SIG-M5 treated with dmso at 0.1 percent for 504 hours (cell line): Measurements from ENCODE around the gene NR2F1.

Experiments used
- DNase-seq: peaks from one replicate; lab custom pipeline; 2025; ENCODE audit not compliant: unreplicated experiment; lab: John Stamatoyannopoulos, UW

Gene NR2F1

DNA sequence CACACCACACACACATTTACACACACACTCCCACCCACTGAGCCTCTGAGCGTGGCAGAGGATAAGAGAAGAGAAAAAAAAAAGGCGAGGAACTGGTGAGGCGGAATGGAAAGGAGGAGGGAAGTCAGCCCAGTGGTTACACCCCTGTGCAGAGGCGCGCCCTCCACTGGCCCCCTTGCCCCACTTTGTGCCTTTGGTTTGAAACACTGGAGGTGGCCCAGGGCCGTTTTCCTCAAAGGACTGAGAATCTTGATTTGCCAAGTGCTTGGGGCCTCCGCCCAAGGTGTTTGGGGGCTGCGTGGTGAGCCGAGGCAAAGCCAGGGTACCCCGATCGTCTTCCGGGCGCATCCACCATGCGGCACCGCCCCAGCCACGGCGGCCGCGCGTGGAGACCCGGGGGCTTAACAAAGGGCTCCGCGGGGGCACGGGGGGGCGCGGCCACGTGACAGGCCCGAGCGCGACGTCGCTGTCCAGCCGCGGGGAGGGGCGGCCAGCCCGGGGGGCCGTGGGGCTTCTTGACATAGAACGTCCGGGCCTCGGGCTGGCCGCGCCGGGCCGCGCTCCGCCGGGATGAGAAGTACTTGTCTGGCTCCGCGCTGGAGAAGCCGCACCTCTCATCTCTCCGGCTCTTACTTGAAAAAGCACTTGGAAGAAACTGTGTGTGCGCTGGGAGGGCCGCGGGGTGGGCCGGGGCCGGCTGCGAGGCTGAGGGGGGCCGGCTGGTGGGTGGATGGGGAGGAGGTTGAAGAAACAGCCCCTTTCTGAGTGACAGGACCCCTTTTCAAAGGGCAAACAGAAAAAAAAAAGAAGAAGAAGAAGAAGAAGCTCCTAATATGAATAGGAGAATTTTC is 21.0 kb downstream of the NR2F1 start:
- no peak for DNase-seq

- DNase-seq = no peak
Observed at GRCh38 chr5:93604644-93605515, 21.9 kb downstream of the NR2F1 start.

DNA sequence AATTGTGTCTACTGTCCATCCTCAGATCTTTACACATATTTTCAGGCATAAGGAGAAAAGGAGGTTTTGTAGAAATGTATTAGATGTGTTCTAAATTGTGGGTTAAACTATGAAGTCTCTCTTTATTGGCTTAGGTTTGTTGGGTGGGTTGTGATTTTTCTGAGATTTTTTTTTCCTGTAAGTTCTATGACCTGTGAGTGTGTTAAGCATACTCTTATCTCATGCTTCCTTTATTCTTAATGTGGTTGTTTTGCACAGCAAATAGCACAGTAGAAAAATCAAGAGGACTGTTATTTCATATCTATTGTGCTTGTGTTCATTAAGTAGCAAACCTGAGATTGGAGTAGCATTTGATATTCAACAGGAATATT is 23.3 kb downstream of the NR2F1 start:
- no peak for DNase-seq

DNA sequence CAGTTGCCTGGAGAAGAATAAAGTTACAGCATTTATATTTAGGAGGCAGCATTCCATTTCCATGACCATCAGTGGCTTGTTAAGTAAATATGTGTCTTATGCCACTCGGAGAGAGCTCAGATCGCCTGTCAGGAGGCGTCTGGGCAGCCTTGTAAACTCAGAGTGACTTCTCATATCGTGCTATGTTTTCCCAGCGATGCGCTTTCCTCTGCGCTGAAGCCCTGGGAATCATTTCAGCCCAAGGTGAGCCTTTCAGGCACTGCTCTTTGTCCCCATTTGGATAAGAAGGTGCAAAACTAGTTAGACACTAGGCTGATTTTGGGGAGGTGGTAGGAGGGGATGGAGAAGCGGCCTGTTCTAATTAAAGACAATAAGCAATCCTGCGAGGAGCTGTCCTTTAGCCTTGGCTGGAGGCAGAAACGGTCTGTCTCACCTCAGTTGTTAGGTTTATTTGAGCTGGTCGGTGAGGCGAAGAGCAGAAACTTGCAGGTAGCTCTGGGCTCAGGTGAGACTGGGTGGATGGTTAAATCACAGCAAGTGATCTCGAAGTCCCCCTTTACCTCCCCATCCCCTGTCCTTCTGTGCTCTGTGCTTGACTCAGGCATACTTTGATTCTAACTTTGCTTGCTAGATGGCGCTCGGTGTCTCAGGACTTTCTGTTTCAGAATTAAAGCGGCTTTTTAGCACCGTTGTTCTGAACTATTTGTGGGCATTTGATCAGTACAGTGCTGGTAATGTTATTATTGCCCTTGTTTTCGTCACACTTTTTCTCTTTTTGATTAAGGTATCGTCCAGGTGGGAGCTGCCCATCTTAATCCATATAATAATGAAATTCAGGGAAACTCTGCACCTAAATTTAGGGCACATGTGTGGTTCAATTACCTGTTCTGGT is 24.6 kb downstream of the NR2F1 start:
- DNase-seq = peak; percentile 65

- no peak for DNase-seq
Observed at GRCh38 chr5:93608855-93609254, 25.8 kb downstream of the NR2F1 start.

- DNase-seq = no peak
Observed at GRCh38 chr5:93609762-93610161, 26.7 kb downstream of the NR2F1 start.

GRCh38 chr5:93610581-93611272 is 27.7 kb downstream of the NR2F1 start:
- no peak for DNase-seq

GRCh38 chr5:93611273-93611975 is 28.4 kb downstream of the NR2F1 start:
- DNase-seq = no peak

- DNase-seq = peak; percentile 20
Observed at GRCh38 chr5:93611976-93612854, 29.2 kb downstream of the NR2F1 start.

DNA sequence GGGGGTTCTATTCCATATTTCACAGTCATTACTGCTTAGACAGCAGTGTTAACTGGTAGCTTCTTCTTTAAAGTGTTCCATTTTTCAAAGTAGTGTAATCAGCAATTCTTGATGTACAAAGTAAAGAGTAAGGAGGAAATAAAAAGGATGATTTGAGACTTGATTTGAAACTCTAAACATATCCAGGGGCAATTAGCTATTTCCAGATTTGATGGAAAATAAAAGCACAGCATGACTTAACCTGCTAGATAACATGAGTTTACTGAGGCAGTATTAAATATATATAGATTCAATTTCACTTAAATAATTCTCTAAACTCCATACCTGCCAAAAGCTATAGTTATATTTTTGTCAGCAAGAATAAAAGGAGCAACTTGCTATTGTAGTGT is 29.8 kb downstream of the NR2F1 start:
- no peak for DNase-seq

- no peak for DNase-seq
Observed at GRCh38 chr5:93616538-93617174, 33.6 kb downstream of the NR2F1 start.

- peak; percentile 57 for DNase-seq
Observed at GRCh38 chr5:93620487-93621326, 37.7 kb downstream of the NR2F1 start.

- DNase-seq = no peak
Observed at GRCh38 chr5:93621327-93621798, 38.3 kb downstream of the NR2F1 start.

- peak; percentile 70 for DNase-seq
Observed at GRCh38 chr5:93622240-93622885, 39.3 kb downstream of the NR2F1 start.

- no peak for DNase-seq
Observed at GRCh38 chr5:93623153-93623552, 40.1 kb downstream of the NR2F1 start.

DNA sequence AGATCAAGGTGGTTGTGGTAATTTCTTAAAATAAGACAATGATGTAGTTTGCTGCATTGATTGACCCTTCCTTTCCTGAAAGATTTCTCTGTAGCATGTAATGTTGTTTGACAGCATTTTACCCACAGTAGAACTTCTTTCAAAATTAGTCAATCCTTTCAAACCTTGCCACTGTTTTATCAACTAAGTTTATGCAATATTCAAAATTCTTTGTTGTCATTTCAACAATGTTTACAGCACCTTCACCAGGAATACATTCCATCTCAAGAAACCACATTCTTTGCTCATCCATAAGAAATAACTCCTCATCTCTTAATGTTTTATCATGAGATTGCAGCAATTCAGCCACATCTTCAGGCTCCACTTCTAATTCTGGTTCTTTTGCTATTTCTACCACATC is 43.8 kb downstream of the NR2F1 start:
- DNase-seq = no peak

- no peak for DNase-seq
Observed at GRCh38 chr5:93632327-93632726, 49.3 kb downstream of the NR2F1 start.
